IPS DF 4.7 (cell line): ENCODE results near the gene PSMA2.

Experiments
- DNase-seq: peaks from one replicate; pipeline ENCODE4 v3.0.0-alpha.2; 2013; ENCODE audit warnings: low spot score; ENCODE audit errors: extremely low read depth

PSMA2 gene

DNA sequence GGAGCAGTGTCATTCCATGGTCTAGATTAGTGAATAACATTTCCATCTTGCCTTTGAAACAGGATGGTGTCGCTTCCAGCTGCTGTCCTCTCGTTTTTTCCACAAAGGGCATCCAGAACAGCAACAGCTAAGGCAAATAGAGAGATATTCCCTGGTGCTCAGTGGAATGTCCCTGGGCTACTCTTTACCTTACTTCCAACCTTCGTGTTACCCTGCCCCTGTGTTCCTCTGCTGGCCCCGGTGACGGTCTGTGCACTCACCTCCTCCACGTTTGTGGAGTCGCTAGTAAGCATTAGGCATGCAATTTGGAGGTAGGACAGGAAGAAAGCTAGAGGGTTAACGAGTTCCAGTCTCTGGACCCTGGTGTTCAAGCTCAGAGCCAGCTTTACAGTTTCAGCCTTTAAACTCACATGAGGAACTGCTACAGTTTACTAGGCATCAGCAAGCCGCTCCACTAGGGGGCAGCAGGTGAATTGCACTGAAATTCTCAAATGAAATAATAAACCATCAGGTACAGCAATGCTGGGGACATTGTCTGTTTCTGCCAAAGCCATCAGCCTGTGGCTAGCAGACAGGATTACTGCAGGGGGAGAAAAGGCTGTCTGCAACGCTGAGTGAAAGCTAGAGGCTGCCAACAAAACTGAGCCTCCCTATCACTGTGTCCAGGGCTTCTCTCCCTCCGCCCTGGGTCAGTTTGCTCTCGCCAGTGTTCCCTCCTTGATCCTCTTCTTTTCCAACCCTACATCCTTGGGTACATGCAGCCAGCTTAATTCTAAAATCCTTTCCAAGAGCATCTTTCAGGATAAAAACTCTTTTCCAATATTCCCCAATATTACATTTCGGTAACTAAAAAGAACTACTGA is 9.2 kb upstream of the PSMA2 start:
- DNase-seq, result peak; percentile 68

DNA sequence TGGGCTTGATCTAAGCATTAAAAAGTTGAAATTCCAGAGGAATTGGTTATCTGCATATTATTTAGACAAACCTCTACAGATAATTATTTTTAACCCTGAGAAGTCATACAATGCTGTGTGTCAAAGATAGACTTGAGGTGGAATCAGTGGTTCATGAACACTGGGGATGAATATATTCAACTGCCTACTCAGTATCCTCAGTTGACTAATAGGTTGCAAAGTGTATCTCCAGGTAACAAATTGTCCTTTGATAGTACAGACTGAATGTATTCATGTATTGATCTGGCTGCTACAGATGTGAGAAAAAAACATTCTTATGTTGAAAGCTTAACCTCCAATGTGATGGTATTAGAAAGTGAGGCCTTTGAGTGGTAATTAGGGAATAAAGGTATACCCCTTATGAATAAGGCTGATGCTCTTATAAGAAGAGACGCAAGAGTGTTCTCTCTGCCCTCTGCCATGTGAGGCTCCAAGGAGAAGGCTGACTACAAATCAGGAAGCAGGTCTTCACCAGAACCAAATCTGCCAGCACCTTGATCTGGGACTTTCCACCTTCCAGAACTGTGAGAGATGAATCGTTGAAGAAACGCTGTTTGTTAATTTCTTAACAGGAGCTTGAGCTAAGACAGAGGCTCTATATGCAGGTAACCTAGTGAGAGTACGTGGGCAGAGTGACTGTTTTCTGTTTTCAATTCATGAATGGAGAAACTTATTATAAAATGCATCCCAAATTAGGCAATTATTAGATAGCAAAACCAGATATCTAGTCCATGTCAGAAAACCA is 7.7 kb upstream of the PSMA2 start:
- DNase-seq, result no peak

DNA sequence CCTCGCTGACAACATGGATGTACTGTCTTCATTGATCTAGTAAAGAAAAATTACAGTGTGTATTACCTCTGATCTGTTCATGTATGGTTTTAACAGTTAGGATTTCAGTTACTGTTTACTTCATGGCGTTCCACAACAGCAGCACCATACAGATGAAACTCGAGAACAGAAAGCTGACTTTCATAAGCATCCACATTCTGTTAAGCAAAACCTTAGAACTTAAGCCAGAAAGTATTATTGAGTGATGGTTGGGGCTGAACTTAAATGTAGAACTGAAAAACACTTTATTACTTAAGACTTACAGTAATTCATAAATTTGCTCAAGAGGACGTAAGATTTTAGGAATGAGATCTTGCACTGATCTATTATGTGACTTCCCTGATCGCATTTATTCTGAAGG is 3.9 kb upstream of the PSMA2 start:
- no peak for DNase-seq

DNA sequence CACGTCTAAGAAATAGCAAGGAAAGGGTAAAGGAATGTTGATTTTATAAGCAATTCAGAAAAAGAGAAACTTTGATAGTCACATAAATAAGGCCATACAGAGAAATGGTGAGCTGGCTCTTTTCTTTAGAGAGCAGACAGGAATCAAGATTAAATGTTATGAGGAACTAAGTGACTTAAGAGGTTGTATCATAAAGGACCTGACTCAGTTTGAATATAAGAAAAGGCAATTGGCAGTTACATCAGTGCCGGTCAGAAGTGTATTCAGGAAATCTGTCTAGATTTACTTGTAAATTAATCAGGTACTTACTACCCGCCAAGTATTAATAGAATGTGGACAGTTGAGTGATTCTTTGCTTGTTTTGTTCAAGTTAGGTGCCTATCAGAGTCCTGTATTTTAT is 2.3 kb upstream of the PSMA2 start:
- DNase-seq, result no peak

- DNase-seq, result no peak
These were observed 1.0 kb upstream of the PSMA2 start for GRCh38 chr7:42932811-42933591.

DNA sequence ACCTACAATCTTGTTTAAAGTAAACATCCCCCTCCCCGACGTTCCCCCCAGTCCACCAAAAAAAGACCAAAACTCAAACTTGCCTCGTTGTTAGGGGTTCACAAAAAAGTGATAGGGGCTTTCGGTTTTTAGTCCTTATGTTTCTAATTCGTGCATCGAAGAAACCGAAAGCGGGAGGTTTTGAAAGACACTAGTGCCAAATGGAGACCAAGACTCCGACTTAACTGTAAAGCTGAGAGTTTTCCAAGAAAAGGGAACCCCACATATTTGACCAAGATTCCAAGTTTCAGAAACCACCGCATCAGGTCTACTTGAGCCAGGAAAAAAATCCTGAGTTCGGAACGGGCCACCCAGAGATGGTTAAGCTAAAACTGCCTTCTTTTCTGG is 534 bp downstream of the PSMA2 start:
- no peak for DNase-seq

DNA sequence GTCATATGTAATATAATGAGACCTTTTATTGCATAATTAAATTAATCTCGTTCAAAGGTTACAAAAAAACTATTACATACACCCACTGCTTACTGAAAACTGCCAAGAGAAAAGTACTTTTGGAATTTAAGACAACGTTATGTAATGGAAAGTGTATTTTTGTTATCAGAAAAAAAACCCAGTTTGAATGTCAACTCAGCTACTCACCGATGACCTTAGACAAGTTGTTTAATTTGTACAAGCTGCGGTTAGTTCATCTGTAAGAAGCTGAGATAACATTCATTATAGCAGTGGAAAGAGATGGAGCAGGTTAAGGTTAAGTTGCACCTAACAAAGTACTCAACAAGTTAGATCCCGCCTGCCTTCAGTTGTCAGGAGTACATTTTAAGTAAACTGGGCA is 1.1 kb downstream of the PSMA2 start:
- DNase-seq, result no peak

- no peak for DNase-seq
These were observed 2.5 kb downstream of the PSMA2 start for GRCh38 chr7:42929449-42929848.

- no peak for DNase-seq
These were observed 3.2 kb downstream of the PSMA2 start for GRCh38 chr7:42928754-42929153.

- DNase-seq, result no peak
These were observed 5.8 kb downstream of the PSMA2 start for GRCh38 chr7:42926204-42926603.

GRCh38 chr7:42925630-42926029 is 6.3 kb downstream of the PSMA2 start:
- DNase-seq, result no peak

DNA sequence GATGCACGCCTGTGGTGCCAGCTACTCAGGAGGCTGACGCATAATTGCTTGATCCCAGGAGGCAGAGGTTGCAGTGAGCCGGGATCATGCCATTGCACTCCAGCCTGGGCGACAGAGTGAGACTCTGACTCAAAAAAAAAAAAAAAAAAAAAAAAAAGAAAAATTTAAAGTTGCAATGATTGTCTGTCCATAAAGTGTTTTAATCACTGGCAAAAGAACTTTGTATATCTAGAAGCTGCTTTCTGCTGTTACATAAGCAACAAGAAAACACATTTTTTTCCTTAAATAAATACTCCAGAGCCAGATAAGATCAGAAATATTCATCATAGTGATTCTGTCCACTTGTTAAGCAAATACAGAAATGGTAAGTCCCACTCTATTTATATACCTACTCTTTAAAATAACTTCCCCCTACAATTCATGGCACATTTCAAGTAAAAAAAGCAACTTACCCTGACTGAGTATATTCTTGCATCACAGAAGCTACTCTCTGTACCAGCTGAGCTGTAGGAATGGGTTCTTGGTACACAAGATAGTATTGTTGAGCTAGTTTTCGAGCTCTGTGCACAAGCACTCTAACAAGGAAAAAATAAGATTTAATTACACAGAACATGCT is 7.6 kb downstream of the PSMA2 start:
- DNase-seq, result no peak

- no peak for DNase-seq
These were observed 9.8 kb downstream of the PSMA2 start for GRCh38 chr7:42922017-42922753.

DNA sequence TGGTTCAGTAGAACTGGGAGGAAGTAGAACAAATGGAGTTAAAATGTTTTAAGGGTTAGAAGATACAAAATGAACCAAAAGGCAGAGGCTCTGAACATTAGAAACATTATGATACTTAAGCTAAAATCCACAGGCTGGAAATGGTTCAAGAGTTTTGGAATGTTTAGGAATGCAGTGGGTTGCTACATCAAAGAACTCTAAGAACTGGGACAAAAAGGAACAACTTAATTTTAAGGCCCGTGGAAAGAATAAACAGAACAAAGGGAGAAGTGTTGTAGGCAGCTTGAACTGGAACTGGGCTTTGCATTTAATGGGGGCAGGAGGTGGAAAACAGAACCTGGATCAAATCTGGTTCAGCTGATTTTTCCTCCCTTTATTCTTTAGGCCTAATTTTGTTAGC is 16.6 kb downstream of the PSMA2 start:
- DNase-seq, result no peak

DNA sequence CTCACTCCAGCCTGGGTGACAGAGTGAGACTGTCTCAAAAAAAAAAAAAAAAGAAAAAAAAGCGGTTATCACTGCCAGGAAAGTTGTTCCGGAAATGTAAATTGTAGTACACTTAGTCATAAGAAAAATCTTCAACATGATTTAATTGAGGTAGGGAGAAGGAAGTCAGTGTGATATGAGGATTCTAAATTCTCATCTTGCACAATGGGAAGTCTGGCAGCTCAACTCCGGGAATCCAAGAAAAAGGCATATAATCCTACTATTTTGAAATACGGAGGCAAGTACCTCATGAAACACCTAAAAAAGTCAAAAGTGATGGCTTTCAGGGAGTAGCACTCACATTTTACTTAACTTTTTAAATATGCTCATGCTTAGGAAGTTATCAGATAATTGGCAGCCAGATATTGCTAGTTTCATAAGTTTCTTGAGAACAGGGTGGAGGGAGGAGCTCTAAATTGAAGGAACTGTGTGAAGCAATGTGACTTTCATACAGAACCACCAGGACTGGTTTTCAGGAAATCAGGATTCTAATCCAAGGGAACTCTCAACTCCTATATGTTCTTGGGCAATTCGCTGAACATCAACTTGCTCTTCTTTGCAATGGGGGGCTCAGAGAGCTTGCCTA is 17.4 kb downstream of the PSMA2 start:
- no peak for DNase-seq

DNA sequence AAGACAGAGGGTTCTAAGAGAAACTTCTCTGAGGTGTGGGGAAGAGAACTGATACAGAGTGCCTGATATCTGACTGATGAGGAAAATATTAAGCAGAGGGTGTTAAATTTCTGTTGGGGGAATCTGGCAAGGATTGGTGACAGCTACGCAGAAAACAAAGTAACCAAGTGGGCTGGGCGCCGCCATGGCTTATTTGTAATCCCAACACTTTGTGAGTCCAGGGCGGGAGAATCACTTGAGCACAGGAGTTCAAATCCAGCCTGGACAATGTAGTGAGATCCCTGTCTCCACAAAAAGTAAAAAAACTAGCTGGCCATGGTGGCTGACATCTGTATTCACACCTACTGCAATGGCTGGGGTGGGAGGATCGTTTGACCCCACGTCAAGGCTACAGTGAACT is 18.0 kb downstream of the PSMA2 start:
- no peak for DNase-seq

- DNase-seq, result no peak
These were observed 18.4 kb downstream of the PSMA2 start for GRCh38 chr7:42913591-42913990.

DNA sequence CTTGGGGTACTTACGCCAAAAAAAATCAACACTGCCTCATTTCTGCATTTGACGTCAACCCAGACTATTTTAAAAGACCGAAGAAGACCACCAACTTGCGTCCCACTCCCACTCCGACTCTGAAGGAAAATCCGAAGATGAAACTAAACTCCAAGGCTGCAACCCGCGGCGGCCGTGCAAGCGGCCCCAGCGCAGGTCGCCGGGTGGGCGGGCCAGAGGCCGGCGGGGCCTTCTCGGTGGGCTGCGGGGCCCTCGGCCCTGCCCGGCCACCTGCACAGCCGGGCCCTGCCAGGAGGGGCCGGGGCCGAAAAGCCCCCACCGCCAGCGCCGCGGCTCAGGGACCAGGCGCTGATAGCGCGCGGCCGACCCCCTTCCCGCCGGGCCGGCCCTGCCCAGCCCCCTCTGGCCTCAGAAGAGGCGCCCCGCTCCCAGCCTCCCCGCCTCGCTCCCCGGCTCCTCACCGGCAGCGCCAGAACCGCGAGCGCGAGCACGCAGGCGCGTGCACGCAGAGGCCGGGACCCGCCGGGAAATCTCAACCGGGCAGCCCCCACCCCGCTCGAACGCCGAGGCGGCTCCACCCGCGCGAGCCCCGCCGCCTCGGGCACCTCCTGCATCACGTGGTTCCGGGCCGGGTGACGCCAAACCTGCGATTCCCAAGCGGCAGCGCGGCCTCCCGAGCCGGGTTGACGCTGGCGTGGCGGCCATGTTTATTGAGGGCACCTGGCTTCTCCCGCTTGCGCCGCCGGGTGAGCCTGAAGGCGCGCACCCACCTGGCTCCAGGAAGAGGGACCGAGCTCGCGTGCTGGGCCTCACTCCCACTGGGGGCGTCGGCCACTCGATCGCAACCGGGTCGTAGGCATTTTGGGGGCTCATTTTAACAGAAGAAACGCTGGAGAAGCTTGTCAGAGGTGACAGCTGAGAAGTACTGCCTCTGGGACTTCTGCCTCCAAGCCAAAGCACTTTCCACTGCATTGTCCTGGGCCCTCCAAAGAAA is 20.2 kb downstream of the PSMA2 start, which contains the start of gene C7orf25:
Gene C7orf25 (minus strand): TSS at position 617 of the 994 bp plus-strand sequence. CDS start 1,170 bp downstream, outside the sequence.
- peak; percentile 69 for DNase-seq

GRCh38 chr7:42910306-42910705 is 21.7 kb downstream of the PSMA2 start:
- no peak for DNase-seq
